GM21717 (cell line): ENCODE results near the gene TOE1.
A peak's percentile ranks its signal among the peaks of the same experiment; 100 is the strongest.

Source experiments
- ATAC-seq: cut with Tn5 transposase; IDR thresholded peaks from one replicate; pipeline ENCODE4 v1.9.1; 2021; ENCODE audit warnings: mild to moderate bottlenecking, moderate library complexity; ENCODE audit not compliant: unreplicated experiment

Gene TOE1

DNA sequence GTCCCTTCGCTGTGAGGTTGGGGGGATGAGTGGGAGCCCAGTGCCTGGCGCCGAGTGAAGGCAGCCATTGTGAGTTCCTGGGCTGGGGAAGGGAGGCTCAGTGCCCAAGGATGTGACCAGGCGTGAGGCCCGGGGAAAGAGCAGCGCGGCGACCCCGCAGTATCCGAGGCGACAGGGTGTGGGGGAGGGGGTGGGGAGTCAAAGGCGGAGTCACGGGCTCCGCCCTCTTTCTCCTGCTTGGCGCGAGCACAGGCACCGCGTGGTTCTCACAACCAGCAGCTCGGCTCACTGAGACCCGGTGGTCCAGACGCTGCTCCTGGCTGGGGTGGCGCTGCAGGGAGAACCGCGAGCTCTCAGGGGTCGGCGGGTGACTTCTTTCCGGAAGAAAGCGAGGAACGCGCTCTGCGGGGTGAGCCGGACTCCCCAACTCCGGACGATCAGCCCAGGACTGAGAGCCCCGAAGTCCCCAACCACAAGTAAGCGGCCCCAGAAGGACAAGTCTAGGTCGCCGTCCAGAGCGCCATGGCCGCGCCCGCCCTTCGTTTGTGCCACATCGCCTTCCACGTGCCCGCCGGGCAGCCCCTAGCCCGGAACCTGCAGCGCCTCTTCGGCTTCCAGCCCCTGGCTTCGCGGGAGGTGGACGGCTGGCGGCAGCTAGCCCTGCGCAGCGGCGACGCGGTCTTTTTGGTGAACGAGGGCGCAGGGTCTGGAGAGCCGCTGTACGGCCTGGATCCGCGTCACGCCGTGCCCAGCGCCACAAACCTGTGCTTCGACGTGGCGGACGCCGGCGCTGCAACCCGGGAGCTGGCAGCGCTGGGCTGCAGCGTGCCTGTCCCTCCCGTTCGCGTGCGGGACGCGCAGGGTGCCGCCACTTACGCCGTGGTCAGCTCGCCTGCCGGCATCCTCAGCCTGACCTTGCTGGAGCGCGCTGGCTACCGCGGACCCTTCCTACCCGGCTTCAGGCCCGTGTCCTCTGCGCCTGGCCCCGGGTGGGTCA lies 13.0 kb upstream of the TOE1 start, which contains the start of gene HPDL:
Gene HPDL (plus strand): TSS at position 269 of the 997 bp plus-strand sequence. CDS start 254 bp downstream, at position 523.
- ATAC-seq = peak; percentile 58

DNA sequence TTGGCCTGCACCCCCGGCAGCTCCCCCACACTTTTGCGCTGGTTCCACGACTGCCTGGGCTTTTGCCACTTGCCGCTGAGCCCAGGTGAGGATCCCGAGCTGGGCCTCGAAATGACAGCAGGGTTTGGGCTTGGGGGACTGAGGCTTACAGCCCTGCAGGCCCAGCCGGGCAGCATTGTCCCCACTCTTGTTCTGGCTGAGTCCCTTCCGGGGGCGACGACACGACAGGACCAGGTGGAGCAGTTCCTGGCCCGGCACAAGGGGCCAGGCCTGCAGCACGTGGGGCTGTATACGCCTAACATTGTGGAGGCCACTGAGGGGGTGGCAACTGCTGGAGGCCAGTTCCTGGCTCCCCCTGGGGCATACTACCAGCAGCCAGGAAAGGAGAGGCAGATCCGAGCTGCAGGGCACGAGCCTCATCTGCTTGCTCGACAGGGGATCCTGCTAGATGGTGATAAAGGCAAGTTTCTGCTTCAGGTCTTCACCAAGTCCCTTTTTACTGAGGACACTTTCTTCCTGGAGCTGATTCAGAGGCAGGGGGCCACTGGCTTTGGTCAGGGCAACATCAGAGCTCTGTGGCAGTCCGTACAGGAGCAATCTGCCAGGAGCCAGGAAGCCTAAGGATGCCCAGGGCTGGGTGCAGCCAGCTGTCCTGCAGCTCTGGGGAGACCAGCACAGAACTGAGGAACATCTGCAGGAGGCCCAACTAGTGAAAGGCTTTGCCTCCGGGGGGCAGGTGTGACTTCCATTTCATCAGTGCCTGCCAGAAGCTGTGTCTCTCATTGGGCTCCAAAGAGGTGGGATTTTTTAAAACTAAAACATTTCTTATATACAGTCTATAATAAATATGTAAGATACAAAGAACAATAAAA lies 12.1 kb upstream of the TOE1 start:
- ATAC-seq = no peak

DNA sequence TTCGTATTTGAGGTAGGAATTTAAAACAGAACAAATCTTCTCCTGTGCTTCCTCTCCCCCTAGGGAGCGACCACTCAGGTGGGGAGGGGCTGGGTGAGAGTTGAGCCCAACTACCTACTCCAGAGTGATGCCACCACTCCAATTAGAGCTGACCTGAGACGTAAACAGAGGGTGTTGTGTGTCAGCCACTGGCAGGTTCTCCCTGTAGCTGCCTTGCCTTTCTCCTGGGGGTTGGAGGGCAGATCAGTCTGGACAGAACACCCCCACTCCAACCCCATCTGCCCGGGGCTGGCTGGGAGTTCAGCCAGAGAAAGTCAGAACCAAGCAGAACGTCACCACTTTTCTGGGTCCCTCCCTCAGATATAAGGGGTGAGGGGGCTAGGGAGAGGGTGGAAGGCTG lies 11.3 kb upstream of the TOE1 start:
- no peak for ATAC-seq

DNA sequence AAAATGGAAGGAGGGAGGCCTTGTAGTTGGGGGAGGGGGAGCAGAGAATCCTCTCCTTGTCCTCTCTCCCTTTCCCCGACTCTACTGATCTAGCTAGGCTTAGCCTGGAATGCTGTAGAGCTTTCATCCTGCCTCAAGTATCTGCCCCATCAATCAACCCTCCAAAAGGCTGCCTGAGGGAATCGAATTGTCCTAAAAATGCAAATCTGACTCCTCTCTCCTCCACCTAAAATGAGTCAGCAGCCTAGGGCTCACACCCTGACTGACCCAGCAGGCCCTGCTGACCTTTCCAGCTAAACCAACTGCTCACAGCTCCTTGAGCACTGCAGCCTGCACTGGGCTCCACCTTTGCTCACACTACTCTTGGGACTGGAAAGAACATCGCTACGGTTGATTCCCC lies 10.5 kb upstream of the TOE1 start:
- no peak for ATAC-seq

GRCh38 chr1:45331436-45332345 lies 8.3 kb upstream of the TOE1 start:
- no peak for ATAC-seq

DNA sequence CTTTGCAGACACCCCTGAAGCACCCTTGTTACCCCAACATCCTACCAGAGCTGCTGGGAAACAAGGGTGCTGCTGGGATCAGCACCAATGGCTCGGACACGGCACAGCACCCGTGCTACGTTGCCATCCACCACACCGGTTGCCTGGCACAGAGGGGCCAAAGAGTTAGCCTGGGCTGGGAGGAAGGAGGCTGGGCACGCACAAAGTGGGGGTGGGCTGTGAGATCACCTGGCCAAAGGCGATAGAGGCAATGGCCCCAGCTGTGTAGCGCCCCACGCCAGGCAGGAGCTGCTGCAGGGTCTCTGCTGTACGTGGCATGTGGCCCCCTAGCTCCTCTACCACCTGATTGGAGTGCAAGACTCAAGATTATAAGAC lies 7.6 kb upstream of the TOE1 start:
- no peak for ATAC-seq

DNA sequence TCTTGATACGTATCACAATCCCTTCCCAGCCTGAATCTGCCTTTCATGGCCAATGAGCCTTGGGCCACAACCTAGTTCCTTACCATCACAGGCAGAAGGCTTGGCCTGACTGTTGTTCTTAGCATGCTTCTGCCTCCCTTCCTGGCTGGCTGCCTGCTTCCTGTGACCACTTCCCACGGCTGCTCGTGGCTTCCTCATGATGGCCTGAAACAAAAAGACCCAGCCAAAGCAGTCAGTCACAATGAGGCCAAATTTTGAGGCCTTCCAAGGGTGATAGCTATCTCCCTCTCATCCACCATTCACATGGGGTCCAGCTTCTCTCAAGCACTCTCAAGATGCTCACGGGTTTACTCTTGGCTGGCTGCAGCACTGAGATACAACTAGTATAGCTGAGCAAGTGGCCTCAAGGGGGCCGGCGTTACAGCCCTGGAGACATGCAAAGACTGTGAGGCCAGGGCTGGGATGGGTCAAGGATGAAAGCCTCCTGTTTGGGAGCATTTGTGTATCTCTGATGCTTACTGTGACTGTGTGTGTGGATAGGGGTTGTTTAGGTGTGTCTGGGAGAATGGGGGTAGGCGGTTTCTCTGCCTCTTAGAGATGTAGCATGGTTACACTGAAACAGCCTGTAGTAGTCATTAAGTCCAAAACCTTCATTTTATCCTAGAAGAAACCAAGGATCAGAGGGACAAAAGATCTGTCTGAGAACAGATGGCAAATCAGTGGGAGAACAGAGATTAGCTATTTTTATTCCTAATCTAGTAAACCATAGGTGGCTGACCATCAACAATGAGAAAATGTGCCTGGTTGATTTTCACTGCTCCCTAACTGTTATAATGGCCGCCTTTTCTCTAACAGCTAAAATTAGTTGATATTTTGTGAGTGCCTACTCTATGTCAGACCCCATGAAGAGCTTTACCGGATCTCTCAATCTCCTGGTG lies 5.4 kb upstream of the TOE1 start:
- ATAC-seq = no peak

- ATAC-seq = no peak
Observed at GRCh38 chr1:45335855-45336324, 4.1 kb upstream of the TOE1 start.

DNA sequence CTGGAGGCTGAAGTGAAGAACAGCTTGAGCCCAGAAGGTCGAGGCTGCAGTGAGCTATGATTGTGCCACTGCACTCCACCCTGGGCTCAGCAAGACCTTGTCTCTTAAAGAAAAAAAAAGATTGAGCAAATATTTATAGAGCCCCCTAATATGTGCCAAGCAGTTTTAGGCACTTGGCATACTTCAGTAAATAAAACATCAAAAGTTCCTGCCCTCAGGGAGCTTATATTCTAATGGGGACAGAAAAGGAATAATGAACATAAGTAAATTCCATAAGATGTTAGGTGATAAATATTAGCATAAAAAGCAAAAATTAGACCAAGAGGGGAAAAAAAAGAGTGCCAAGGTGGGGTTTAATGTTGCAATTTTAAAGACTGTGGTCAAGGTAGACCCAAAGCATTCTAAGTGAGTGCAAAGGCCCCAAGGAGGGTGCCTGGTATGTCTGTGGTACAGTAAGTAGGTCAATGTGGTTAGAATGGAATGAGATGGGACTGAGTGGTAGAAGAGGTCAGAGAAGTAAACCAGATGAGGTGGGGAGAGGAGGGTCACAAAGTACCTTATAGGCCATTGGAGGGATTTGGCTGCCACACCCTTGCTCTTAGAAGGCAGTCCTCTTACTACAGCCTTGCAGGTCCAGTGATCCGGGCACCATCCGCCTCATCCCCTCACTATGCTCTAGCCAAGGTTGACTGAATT lies 2.2 kb upstream of the TOE1 start:
- ATAC-seq = no peak

DNA sequence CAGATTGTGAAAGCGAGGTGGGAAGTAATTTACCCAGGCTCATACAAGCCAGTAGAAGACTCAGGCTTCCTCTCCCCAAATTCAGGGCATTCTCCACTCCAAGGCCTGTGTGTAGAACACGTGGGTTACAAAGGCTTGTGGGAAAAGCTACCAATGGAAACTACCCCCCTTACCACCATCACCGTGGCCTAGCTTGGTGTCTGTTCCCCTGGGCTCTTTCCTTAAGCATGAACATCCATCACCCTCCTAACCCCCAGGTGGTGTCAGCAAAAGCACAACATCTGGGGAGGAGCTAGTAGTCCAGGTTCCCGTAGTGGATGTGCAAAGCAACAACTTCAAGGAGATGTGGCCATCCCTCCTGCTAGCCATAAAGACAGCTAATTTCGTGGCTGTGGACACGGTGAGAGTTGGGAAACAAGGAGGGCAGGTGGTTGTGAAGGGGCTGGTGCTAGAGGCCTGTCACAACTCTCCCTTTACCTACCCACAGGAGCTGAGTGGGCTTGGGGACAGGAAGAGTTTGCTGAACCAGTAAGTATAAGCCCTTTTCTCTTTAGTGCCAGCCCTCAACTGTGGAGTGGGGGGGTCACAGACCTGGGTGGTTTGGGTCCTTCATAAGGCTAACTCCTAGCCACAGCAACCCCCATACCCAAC lies 971 bp downstream of the TOE1 start:
- ATAC-seq = no peak

- ATAC-seq = no peak
Observed at GRCh38 chr1:45344499-45344898, 4.5 kb downstream of the TOE1 start.

DNA sequence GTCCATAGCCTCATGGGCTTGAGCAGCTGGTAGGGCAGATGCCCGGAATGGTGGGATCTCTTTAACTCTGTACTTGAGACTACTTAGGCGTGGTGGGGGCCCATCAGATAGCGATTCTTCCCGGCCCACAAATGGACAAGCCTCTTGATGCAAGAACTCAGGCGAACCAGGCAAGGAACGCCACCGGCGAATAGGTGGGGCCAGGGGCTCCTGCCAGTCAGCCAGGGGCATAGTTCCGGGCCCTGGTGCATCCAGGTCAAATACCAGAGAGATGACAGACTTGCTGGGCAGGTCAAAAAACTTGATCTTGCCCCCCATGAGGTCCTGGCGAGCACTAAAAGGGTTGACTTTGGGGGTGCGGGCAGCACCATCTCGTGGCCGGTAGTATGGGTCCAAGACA lies 5.0 kb downstream of the TOE1 start:
- no peak for ATAC-seq

DNA sequence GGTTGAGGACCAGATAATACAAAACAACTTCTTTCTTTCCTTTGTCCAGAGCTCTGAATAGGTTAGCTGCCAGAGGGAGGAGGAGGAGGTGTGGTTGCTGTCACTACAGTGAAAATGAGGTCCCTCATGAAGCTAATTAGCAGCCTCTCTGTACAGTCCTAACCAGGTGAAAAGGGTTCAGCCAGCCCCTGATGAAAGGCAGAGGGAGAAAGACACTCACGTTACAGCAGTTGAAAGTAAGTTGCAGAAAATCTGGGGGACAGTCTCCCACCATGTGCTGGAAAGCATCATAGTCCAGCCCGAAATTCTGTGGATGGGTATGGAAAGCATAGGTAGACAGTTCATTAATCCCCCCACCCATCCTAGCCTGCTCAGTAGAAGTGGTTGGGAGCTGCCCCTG lies 6.5 kb downstream of the TOE1 start:
- no peak for ATAC-seq

DNA sequence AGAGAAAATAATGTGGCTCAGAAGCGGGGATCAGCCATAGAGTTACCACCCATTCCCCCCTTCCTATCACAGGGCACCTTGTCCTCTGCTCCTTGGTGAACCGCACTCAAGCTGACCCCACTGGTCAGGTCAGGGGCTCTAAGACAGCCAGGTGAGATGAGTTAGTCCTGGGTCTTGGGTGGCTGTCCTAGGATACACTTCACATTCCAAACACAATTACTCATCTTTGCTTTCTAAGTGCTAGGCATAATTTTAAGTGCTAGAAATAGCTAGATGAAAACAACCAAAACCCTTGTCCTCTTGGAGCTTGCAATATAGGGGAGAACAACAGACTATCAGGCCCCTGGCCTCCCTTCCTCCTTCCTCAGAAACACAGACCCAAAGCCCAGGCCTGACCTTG lies 8.1 kb downstream of the TOE1 start:
- no peak for ATAC-seq

DNA sequence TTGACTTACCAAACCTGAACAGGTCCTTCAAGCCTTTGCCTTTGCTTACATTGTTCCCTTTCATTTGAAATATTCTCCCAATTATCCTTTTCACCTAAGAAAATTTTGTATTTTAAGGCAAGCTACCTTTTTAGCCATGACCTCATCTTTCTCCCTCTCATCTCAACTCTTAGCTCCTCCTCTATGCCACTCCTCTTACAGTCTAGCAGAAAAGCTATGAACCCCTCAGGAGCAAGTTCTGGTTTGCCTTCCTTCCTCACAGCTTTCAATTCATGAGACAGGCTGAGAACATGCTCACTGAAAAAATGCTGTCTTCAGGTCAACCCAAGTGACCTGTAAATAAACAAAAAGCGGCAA lies 8.6 kb downstream of the TOE1 start:
- no peak for ATAC-seq

DNA sequence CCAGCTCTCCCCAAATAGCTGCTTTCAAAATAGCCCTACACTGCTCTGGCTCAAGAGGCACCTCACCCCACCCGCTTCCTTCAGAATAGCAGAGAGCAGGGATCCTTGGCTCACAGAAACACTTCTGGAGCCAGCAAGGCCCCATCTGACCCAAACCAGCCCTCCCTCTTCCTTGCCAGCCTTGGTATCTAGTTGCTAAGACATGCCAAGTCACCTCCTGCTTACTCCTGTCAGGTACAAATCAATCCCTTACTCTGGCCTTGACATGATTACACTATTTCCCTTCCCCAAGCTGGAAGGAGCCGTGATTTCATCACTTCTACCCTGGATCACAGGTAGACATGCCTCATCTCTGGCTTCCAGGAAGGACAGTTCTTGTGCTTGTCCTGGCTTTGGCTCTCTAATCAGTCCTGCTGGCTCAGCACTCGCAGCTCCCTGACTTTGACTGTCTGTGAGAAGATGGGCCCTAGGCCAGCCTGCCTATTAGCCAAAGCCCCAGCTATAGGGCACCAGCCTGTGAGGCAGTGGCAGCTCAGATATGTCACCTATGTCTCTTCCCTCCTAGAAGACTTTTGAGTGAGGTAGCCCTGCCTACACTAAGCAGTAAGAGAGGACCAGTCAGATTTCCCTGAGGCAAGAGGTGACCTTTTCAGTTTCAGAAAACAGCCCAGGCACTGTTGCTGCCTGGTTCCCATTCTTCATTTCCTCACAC lies 9.2 kb downstream of the TOE1 start:
- no peak for ATAC-seq

GRCh38 chr1:45351508-45351907 lies 11.5 kb downstream of the TOE1 start:
- no peak for ATAC-seq

DNA sequence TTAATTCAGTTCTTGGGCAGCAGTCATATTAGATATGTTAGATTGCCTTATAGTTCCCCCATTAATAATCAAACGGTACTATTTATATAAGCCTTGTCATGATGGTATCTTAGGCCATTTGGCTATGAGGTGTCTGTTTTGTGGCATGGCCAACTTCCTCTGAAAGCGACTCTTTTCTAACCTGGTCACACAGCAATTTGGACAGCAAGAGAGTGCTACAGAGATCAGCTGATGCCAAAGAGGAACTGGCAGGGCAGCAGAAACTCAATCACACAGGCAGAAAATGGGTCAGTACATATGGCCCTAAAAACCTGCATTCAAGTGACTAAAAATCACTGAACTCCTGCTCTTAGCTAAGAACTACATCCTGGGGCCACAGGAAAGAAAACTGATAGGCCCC lies 13.7 kb downstream of the TOE1 start:
- ATAC-seq = no peak
